Inflammatory macrophage treated with lipopolysaccharide for 4 hours (primary cell): ENCODE measurements around the gene DHRS7C.

Experiments used
- DNase-seq: peaks from one replicate; pipeline ENCODE4 v3.0.0-alpha.2; 2020

The DHRS7C gene

GRCh38 chr17:9755083-9755482 lies 36.3 kb downstream of the DHRS7C start:
- DNase-seq, result no peak

GRCh38 chr17:9750524-9750923 lies 40.9 kb downstream of the DHRS7C start:
- DNase-seq, result no peak

- no peak for DNase-seq
Observed at GRCh38 chr17:9729735-9730420, 61.5 kb downstream of the DHRS7C start.

- DNase-seq, result peak; percentile 44
Observed at GRCh38 chr17:9729034-9729650, 62.2 kb downstream of the DHRS7C start.

- DNase-seq, result no peak
Observed at GRCh38 chr17:9728564-9728963, 62.8 kb downstream of the DHRS7C start.

- DNase-seq, result no peak
Observed at GRCh38 chr17:9728005-9728404, 63.4 kb downstream of the DHRS7C start.

GRCh38 chr17:9726291-9726690 lies 65.1 kb downstream of the DHRS7C start:
- no peak for DNase-seq

GRCh38 chr17:9725575-9725974 lies 65.8 kb downstream of the DHRS7C start:
- DNase-seq, result no peak
